Keratinocyte (primary cell): ENCODE measurements around the gene TRIM54. TPM values are rescaled to one million over a fixed set of nuclear protein-coding genes. Genes with fewer than 3 reads are reported as not detected.

Experiments used
- DNase-seq: peaks from one replicate; pipeline ENCODE4 v3.0.0-alpha.2; 2011; ENCODE audit warnings: low read depth, missing footprints, low spot score
- FAIRE-seq: peaks from 2 replicates; lab custom pipeline; 2011; peaks lifted over from hg19 to GRCh38; lab: Jason Lieb, UNC
- H2AFZ ChIP-seq: 2 replicates; pipeline ENCODE4 v1.6.0; 2012; ENCODE audit warnings: low read length, control low read depth, inconsistent platforms; ENCODE audit not compliant: control insufficient read depth
- H3K27ac ChIP-seq: 2 replicates; pipeline ENCODE4 v1.5.1; 2011; ENCODE audit warnings: low read length; ENCODE audit not compliant: control insufficient read depth, insufficient read depth
- H3K27me3 ChIP-seq: 3 replicates; pipeline ENCODE4 v1.6.0; 2011; ENCODE audit warnings: low read length; ENCODE audit not compliant: control insufficient read depth, insufficient read depth; ENCODE audit errors: extremely low read depth
- H3K36me3 ChIP-seq, 2 experiments: 2 replicates in 1 of 2; 3 replicates in 1 of 2; pipeline ENCODE4 v1.5.1; 2011; ENCODE audit warnings: low read length in 2 of 2, mild to moderate bottlenecking in 1 of 2; ENCODE audit not compliant: control insufficient read depth in 2 of 2, insufficient read depth in 2 of 2; ENCODE audit errors: extremely low read depth in 1 of 2
- H3K4me1 ChIP-seq: 3 replicates; pipeline ENCODE4 v1.5.1; 2011; ENCODE audit warnings: low read length; ENCODE audit not compliant: control insufficient read depth, insufficient read depth; ENCODE audit errors: extremely low read depth
- H3K4me2 ChIP-seq: 3 replicates; pipeline ENCODE4 v1.6.0; 2011; ENCODE audit warnings: low read depth, low read length; ENCODE audit not compliant: control insufficient read depth, insufficient read depth; ENCODE audit errors: extremely low read depth
- H3K4me3 ChIP-seq, 3 experiments: fragments of 200-600 bp in 1 of 3; sonication (generic) in 1 of 3; 2 replicates in 2 of 3; 3 replicates in 1 of 3; pipeline ENCODE4 v1.5.1; 2011 to 2016; ENCODE audit warnings: low read length in 3 of 3, mild to moderate bottlenecking in 3 of 3, control low read depth in 2 of 3, inconsistent platforms in 1 of 3, low read depth in 1 of 3, mixed read lengths in 1 of 3, mixed run types in 1 of 3, moderate library complexity in 1 of 3; ENCODE audit not compliant: control insufficient read depth in 2 of 3, insufficient read depth in 2 of 3; ENCODE audit errors: extremely low read depth in 1 of 3
- H3K79me2 ChIP-seq: 2 replicates; pipeline ENCODE4 v1.6.0; 2012; ENCODE audit warnings: low read length; ENCODE audit not compliant: control insufficient read depth, insufficient read depth
- H3K9ac ChIP-seq: 3 replicates; pipeline ENCODE4 v1.6.0; 2011; ENCODE audit warnings: low read length; ENCODE audit not compliant: control insufficient read depth, insufficient read depth; ENCODE audit errors: extremely low read depth
- H3K9me1 ChIP-seq: 3 replicates; pipeline ENCODE4 v1.6.0; 2011; ENCODE audit warnings: low read length; ENCODE audit not compliant: control insufficient read depth, insufficient read depth; ENCODE audit errors: extremely low read depth
- H3K9me3 ChIP-seq: 2 replicates; pipeline ENCODE4 v1.5.1; 2012; ENCODE audit warnings: low read depth, low read length; ENCODE audit not compliant: control insufficient read depth
- H4K20me1 ChIP-seq: 3 replicates; pipeline ENCODE4 v1.6.0; 2011; ENCODE audit warnings: low read length; ENCODE audit not compliant: control insufficient read depth, insufficient read depth; ENCODE audit errors: extremely low read depth
- EZH2 ChIP-seq: IDR thresholded peaks from one replicate; pipeline ENCODE4 v1.6.1; 2012; ENCODE audit warnings: inconsistent platforms, mild to moderate bottlenecking, low read length, moderate library complexity
- dilution Hi-C: fragments of 300-500 bp; cut with MboI; formaldehyde crosslinking; loops from one replicate; pipeline ENCODE4 v1.7.0; 2020; ENCODE audit warnings: low sequenced_read_pairs; ENCODE audit not compliant: extremely low pct_ligation_motif_present
- polyA plus RNA-seq, 5 experiments: library from polyadenylated mRNA; depleted of rRNA in 3 of 5; stranded (reverse) in 3 of 5; stranded (forward) in 1 of 5; unstranded in 1 of 5; fragments of >200 nt; gene quantifications; 1 replicate in 1 of 5; 2 replicates in 3 of 5; 3 replicates in 1 of 5; pipeline versions ENCODE4 v1.2.1 to v1.2.3, GENCODE V29; 2011 to 2012; ENCODE audit warnings: missing spikeins in 2 of 5, low read depth in 1 of 5, low replicate concordance in 1 of 5
- TF ChIP-seq, protein P1 (sequence below), 3 experiments: IDR thresholded peaks in 1 of 3; conservative IDR thresholded peaks in 1 of 3; optimal IDR thresholded peaks in 1 of 3; 2 replicates in 2 of 3; 3 replicates in 1 of 3; pipeline versions ENCODE3 to v1.5.1; 2011; ENCODE audit warnings: low read length in 3 of 3, mild to moderate bottlenecking in 3 of 3, moderate library complexity in 2 of 3, control low read depth in 1 of 3, inconsistent platforms in 1 of 3; ENCODE audit not compliant: insufficient read depth in 2 of 3; ENCODE audit errors: extremely low read depth in 1 of 3

Gene TRIM54
- polyA plus RNA-seq, 1 donor (not counting 4 experiments of a cell fraction or from before 2014, with no cell fraction given), result not detected

DNA sequence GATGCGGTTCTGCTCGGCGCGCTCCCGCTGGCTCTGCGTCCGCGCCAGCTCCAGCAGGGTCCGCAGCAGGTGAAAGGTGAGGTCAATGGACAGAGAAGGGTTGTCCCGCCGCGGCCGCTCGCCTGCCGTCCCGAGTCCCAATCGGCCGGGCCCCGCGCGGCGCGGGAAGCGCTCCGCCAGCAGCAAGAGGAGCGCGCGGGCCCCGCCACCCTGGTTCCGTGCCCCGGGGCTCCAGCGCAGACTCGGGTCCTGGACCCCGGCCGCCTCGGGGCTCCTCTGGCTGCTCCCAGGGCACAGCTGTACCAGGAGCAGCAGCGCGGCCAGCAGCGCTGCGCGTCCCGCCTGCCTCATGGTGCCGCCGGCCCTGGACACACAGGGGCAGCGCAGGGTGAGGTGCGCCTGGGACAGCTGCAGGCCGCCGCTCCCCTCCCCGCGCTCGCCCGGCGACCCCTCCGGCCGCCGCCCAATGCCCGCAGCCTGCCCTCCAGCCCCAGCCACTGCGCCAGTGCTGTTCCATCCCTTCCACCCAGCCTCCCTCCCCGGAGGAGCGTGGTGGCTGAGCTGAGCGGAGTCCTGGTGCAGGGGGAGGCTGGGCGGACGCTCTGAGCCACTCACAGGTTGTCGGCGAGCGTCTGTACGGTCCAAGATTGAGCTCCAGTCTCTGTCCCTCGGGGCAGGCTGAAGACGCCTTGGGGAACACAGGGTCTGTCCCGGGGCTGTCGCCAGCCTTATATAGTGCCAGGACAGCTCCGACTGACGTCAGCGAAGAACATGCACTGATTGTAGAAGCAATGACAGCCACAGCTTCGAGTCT is 25.5 kb downstream of the TRIM54 start:
- Histone ChIP-seq H3K4me1 (no peaks in the 10 kb centered on the region), H3K9ac (no peak overlapping the region), H3K79me2 (no peaks in the 10 kb centered on the region), H3K36me3 (peaks cover 3 to 5% of the 10 kb centered on the region in 2 experiments), H4K20me1 (peaks cover 2% of the 10 kb centered on the region), H3K27ac (no peak overlapping the region), H2AFZ (no peak overlapping the region), H3K4me2 (no peak overlapping the region), H3K4me3 (no peak overlapping the region), H3K27me3 (peaks cover 41% of the 10 kb centered on the region), H3K9me1 (no peaks in the 10 kb centered on the region), H3K9me3 (no peaks in the 10 kb centered on the region)
- dilution Hi-C loops, result no loop called here
- TF ChIP-seq EZH2, result peak; percentile 89
- TF ChIP-seq, protein P1, sequence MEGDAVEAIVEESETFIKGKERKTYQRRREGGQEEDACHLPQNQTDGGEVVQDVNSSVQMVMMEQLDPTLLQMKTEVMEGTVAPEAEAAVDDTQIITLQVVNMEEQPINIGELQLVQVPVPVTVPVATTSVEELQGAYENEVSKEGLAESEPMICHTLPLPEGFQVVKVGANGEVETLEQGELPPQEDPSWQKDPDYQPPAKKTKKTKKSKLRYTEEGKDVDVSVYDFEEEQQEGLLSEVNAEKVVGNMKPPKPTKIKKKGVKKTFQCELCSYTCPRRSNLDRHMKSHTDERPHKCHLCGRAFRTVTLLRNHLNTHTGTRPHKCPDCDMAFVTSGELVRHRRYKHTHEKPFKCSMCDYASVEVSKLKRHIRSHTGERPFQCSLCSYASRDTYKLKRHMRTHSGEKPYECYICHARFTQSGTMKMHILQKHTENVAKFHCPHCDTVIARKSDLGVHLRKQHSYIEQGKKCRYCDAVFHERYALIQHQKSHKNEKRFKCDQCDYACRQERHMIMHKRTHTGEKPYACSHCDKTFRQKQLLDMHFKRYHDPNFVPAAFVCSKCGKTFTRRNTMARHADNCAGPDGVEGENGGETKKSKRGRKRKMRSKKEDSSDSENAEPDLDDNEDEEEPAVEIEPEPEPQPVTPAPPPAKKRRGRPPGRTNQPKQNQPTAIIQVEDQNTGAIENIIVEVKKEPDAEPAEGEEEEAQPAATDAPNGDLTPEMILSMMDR (optimal IDR thresholded peaks at IDR 0.05 in 1 of 3, IDR thresholded peaks at IDR 0.05 in 1 of 3, conservative IDR thresholded peaks at IDR 0.05 in 1 of 3; ENCODE audit: extremely low read depth in 1 of 3, insufficient read depth in 2 of 3, low read length in 3 of 3), result no peak
- no peak for FAIRE-seq
- no peak for DNase-seq

DNA sequence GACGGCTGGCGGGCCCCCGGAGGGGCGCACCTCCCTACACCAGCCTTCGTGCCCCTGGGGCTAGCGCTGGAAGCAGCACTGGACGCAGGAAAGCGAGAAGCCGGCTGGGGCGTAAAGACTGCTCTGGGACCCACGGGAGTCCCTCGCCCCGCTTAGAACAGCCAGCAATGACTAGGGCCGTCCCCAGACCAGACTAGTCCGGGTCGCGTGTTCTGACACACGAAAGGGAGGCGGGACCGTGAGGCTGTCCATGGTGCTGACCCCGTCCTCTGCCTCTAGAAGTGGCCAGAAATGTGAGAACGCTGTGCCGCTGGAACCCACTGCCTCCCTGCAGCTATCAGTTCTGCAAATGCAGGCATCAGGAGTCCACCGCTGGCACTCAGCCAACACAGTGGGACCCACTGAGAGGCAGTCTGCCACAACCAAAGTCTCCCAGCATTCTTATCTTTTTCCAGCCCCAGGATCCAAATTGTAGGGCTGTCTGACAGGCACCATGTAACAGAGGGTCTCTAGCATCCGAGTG is 26.2 kb downstream of the TRIM54 start, which contains the start of gene UCN:
UCN (minus strand) TSS at position 87 of the 523 bp plus-strand sequence. CDS start 550 bp downstream, outside the sequence.
- Histone ChIP-seq H3K9ac (no peak within 1 kb of the TSS), H3K27ac (no peak within 1 kb of the TSS), H3K79me2 (no peaks in the 10 kb centered on the region), H3K4me3 (no peak within 1 kb of the TSS), H4K20me1 (peaks cover 2% of the 10 kb centered on the region), H3K9me1 (no peaks in the 10 kb centered on the region), H3K36me3 (peaks cover 3 to 5% of the 10 kb centered on the region in 2 experiments), H2AFZ (no peak within 1 kb of the TSS), H3K4me2 (no peak within 1 kb of the TSS), H3K27me3 (peaks cover 41% of the 10 kb centered on the region), H3K4me1 (no peaks in the 10 kb centered on the region), H3K9me3 (no peaks in the 10 kb centered on the region)
- dilution Hi-C loops, result no loop called here
- no peak for FAIRE-seq
- TF ChIP-seq, protein P1 (optimal IDR thresholded peaks at IDR 0.05 in 1 of 3, IDR thresholded peaks at IDR 0.05 in 1 of 3, conservative IDR thresholded peaks at IDR 0.05 in 1 of 3; ENCODE audit: extremely low read depth in 1 of 3, insufficient read depth in 2 of 3, low read length in 3 of 3), result no peak
- TF ChIP-seq EZH2, result no peak
- no peak for DNase-seq
